H1 (cell line): ENCODE results near the gene TMCO2. TPM values are rescaled to one million over a fixed set of nuclear protein-coding genes. Genes with fewer than 3 reads are reported as not detected.

Experiments used
- CHD1 ChIP-seq: IDR thresholded peaks from 2 replicates; pipeline ENCODE4 v1.6.1; 2012; ENCODE audit warnings: low read depth, low read length, improper control_type of control experiment
- polyA plus RNA-seq, 7 experiments: library from polyadenylated mRNA; depleted of rRNA in 3 of 7; stranded (reverse) in 5 of 7; unstranded in 2 of 7; fragments of >200 nt in 5 of 7; fragments of 200-250 nt in 2 of 7; gene quantifications; 1 replicate in 5 of 7; 2 replicates in 1 of 7; 4 replicates in 1 of 7; pipeline versions ENCODE4 v1.2.1 to v1.2.3, GENCODE V29; 2011 to 2013; ENCODE audit warnings: missing spikeins in 2 of 7, mixed read lengths in 2 of 7
- total RNA-seq: library from RNA; stranded (reverse); fragmentation: NEBNext Ultra II Directional; extraction: Animal tissue kit (Norgen Biotek cat#: 25700); gene quantifications from 2 replicates; pipeline ENCODE4 v1.2.1, GENCODE V29; 2021
- TF ChIP-seq, protein P1 (sequence below): IDR thresholded peaks from 2 replicates; pipeline ENCODE4 v1.6.1; 2012; ENCODE audit warnings: inconsistent platforms

TMCO2 gene
- total and polyA plus RNA-seq, 2 of the 8 experiments (the other 6 are each of a cell fraction or from before 2014, with no cell fraction given), result not detected

- TF ChIP-seq, protein P1, sequence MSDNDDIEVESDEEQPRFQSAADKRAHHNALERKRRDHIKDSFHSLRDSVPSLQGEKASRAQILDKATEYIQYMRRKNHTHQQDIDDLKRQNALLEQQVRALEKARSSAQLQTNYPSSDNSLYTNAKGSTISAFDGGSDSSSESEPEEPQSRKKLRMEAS, result no peak
- no peak for TF ChIP-seq CHD1
These were observed 34.1 kb downstream of the TMCO2 start (continued) for GRCh38 chr1:40281853-40282252.
